Kidney (tissue), 14 donors: ENCODE results near the gene PGA5. TPM values are rescaled to one million over a fixed set of nuclear protein-coding genes. Genes with fewer than 3 reads are reported as not detected.

Experiments
- DNase-seq, 5 donors: peaks; one replicate each; pipeline ENCODE4 v3.0.0-alpha.2; 2013 to 2020
- FAIRE-seq: peaks from 2 replicates; lab custom pipeline; 2012; peaks lifted over from hg19 to GRCh38; lab: Jason Lieb, UNC
- H3K27ac ChIP-seq, 2 donors: one replicate each; pipeline ENCODE4 v1.7.0; 2013; ENCODE audit warnings: low read depth in 2 of 2, low read length in 2 of 2, inconsistent platforms in 1 of 2
- H3K27me3 ChIP-seq: one replicate; pipeline ENCODE4 v1.7.1; 2013; ENCODE audit warnings: low read length, inconsistent platforms; ENCODE audit not compliant: control insufficient read depth, insufficient read depth
- H3K36me3 ChIP-seq, 3 donors: one replicate each; pipeline versions ENCODE4 v1.7.0 to v1.7.1; 2013; ENCODE audit warnings: low read length in 3 of 3, control low read depth in 1 of 3, inconsistent platforms in 1 of 3; ENCODE audit not compliant: insufficient read depth in 3 of 3, control insufficient read depth in 2 of 3
- H3K4me1 ChIP-seq, 3 donors: one replicate each; pipeline versions ENCODE4 v1.7.0 to v1.7.1; 2013; ENCODE audit warnings: low read length in 3 of 3, inconsistent platforms in 1 of 3, low read depth in 1 of 3; ENCODE audit not compliant: control insufficient read depth in 2 of 3, insufficient read depth in 2 of 3
- H3K4me3 ChIP-seq, 3 donors: one replicate each; pipeline versions ENCODE4 v1.7.0 to v1.8.1; 2013; ENCODE audit warnings: low read length in 3 of 3, control low read depth in 1 of 3, inconsistent platforms in 1 of 3
- H3K9ac ChIP-seq, 3 donors: one replicate each; pipeline versions ENCODE4 v1.7.0 to v1.7.1; 2013; ENCODE audit warnings: low read length in 3 of 3, control low read depth in 1 of 3, inconsistent platforms in 1 of 3
- H3K9me3 ChIP-seq, 3 donors: one replicate each; pipeline versions ENCODE4 v1.7.0 to v1.7.1; 2013; ENCODE audit warnings: low read length in 3 of 3, control low read depth in 1 of 3, inconsistent platforms in 1 of 3; ENCODE audit not compliant: control insufficient read depth in 2 of 3, insufficient read depth in 1 of 3
- CTCF ChIP-seq: IDR thresholded peaks from 3 replicates; pipeline ENCODE4 v1.5.1; 2012; ENCODE audit warnings: mild to moderate bottlenecking, moderate library complexity, borderline replicate concordance; ENCODE audit not compliant: insufficient read depth; ENCODE audit errors: extremely low read depth
- intact Hi-C: fragments of 100-400 bp; cut with DNase I; formaldehyde crosslinking; loops from one replicate; pipeline ENCODE4 v1.11.1; 2022
- polyA plus RNA-seq: library from polyadenylated mRNA; stranded (reverse); fragments of 350-450 nt; fragmentation: Illumina TruSeq; extraction: RNeasy Lipid Tissue Mini Kit (QIAGEN cat#74804); gene quantifications from one replicate; pipeline ENCODE4 v1.2.3, GENCODE V29; 2014; ENCODE audit warnings: low read depth, low replicate concordance; ENCODE audit not compliant: insufficient read depth
- total RNA-seq: library from RNA; stranded (reverse); fragmentation: NEBNext Ultra II Directional; extraction: Animal tissue kit (Norgen Biotek cat#: 25700); gene quantifications from one replicate; pipeline ENCODE4 v1.2.1, GENCODE V29; 2021
- donor health status: control.
- donor health status: control.
- donor health status: control.
- donor health status: control.
- donor health status: control.
- donor health status: DM: yes; HTN: yes; CAD: no.
- donor health status: Normal renal cell carcinoma (clear cell type).

The PGA5 gene
- total and polyA plus RNA-seq, 2 donors from 2014 or later: 0.35 TPM; not detected in 1

- Histone ChIP-seq H3K36me3 (no peaks in the 10 kb centered on the region), H3K27me3 (no peaks in the 10 kb centered on the region), H3K9ac (no peak overlapping the region), H3K27ac (no peak overlapping the region), H3K4me3 (no peak overlapping the region), H3K9me3 (no peaks in the 10 kb centered on the region), H3K4me1 (no peaks in the 10 kb centered on the region)
- intact Hi-C loops: no loop called here
- no peak for DNase-seq
- TF ChIP-seq CTCF: no peak
- no peak for FAIRE-seq
These were observed 23.4 kb downstream of the PGA5 start for GRCh38 chr11:61264371-61264770.

- no peak for TF ChIP-seq CTCF
- Histone ChIP-seq H3K27ac (no peak overlapping the region), H3K9ac (no peak overlapping the region), H3K36me3 (no peaks in the 10 kb centered on the region), H3K27me3 (no peaks in the 10 kb centered on the region), H3K9me3 (no peaks in the 10 kb centered on the region), H3K4me1 (no peaks in the 10 kb centered on the region), H3K4me3 (no peak overlapping the region)
- intact Hi-C loops: no loop called here
- FAIRE-seq (no peak), DNase-seq (no peak)
These were observed 23.8 kb downstream of the PGA5 start for GRCh38 chr11:61264795-61265194.

- FAIRE-seq: no peak
- TF ChIP-seq CTCF: no peak
These were observed 24.4 kb downstream of the PGA5 start for GRCh38 chr11:61265357-61265756.

GRCh38 chr11:61266602-61267001, 25.6 kb downstream of the PGA5 start:
- TF ChIP-seq CTCF: no peak
- no peak overlapping the region for H3K4me3 ChIP-seq
- H3K9ac ChIP-seq: no peak overlapping the region
- H3K36me3 ChIP-seq: no peaks in the 10 kb centered on the region
- no peak overlapping the region for H3K27ac ChIP-seq
- no peaks in the 10 kb centered on the region for H3K4me1 ChIP-seq
- intact Hi-C loops: no loop called here
- DNase-seq (no peak), FAIRE-seq (no peak)
- no peaks in the 10 kb centered on the region for H3K27me3 ChIP-seq
- no peaks in the 10 kb centered on the region for H3K9me3 ChIP-seq

More at GRCh38 chr11:61265357-61265756, 24.4 kb downstream of the PGA5 start:
- Histone ChIP-seq H3K4me3 (no peak overlapping the region), H3K27ac (no peak overlapping the region), H3K9ac (no peak overlapping the region), H3K36me3 (no peaks in the 10 kb centered on the region), H3K27me3 (no peaks in the 10 kb centered on the region), H3K9me3 (no peaks in the 10 kb centered on the region), H3K4me1 (no peaks in the 10 kb centered on the region)
- no peak for DNase-seq
- intact Hi-C loops: no loop called here
